Testis (tissue), 3 donors: ENCODE results near the gene DYTN. TPM values are rescaled to one million over a fixed set of nuclear protein-coding genes. Genes with fewer than 3 reads are reported as not detected.
"Not testable (repeated sequence)": the region's sequence is repeated elsewhere in the genome, so short reads cannot be mapped to it uniquely, and the experiment has no call there.

Source experiments
- DNase-seq: peaks from one replicate; pipeline ENCODE4 v3.0.0-alpha.2; 2019
- H3K27ac ChIP-seq, 2 donors: fragments of 200-600 bp; sonication (generic); one replicate each; pipeline ENCODE4 v1.5.1; 2019
- H3K27me3 ChIP-seq: fragments of 200-600 bp; sonication (generic); one replicate; pipeline ENCODE4 v1.5.1; 2019
- H3K36me3 ChIP-seq: fragments of 200-600 bp; sonication (generic); one replicate; pipeline ENCODE4 v1.5.1; 2017; ENCODE audit warnings: low read depth; ENCODE audit errors: missing control alignments
- H3K4me1 ChIP-seq: fragments of 200-600 bp; sonication (generic); one replicate; pipeline ENCODE4 v1.5.1; 2019
- H3K4me3 ChIP-seq, 2 donors: fragments of 200-600 bp; sonication (generic); one replicate each; pipeline ENCODE4 v1.5.1; 2017 to 2019
- H3K9me3 ChIP-seq: fragments of 200-600 bp; sonication (generic); one replicate; pipeline ENCODE4 v1.5.1; 2017
- CTCF ChIP-seq, 3 experiments: fragments of 450-650 bp in 2 of 3; fragments of 200-600 bp in 1 of 3; sonication (generic) in 1 of 3; IDR thresholded peaks; one replicate each; pipeline ENCODE4 v1.5.1; 2016 to 2019; ENCODE audit warnings: antibody characterized with exemption in 3 of 3, mild to moderate bottlenecking in 2 of 3, moderate library complexity in 1 of 3
- POLR2A ChIP-seq: fragments of 450-650 bp; IDR thresholded peaks from one replicate; pipeline ENCODE4 v1.6.1; 2017; ENCODE audit warnings: antibody characterized with exemption, mild to moderate bottlenecking, moderate library complexity
- WGBS, 2 donors: methylation state at CpG; one replicate each; pipeline ENCODE4 v1.1.5; 2018; 5-methylcytosine and 5-hydroxymethylcytosine counted together
- intact Hi-C: fragments of 100-400 bp; cut with DNase I; formaldehyde crosslinking; loops from one replicate; pipeline ENCODE4 v1.15.1; 2023; ENCODE audit warnings: low total_unique reads
- polyA plus RNA-seq: library from polyadenylated mRNA; stranded (reverse); fragments of 350-450 nt; fragmentation: Illumina TruSeq; extraction: RNeasy Lipid Tissue Mini Kit (QIAGEN cat#74804); gene quantifications from one replicate; pipeline ENCODE4 v1.2.3, GENCODE V29; 2014; ENCODE audit warnings: low read depth, low replicate concordance; ENCODE audit not compliant: insufficient read depth
- total RNA-seq, 2 donors: library from RNA; depleted of rRNA; stranded (reverse); fragments of >200 nt; gene quantifications; one replicate each; pipeline ENCODE4 v1.2.3, GENCODE V29; 2016

DYTN gene
- total and polyA plus RNA-seq, 3 donors from 2014 or later, result 0.19 to 3.1 TPM; not detected in 1

- 79 to 97% methylated on average over 3 of the region's 3 CpGs for WGBS, 2 donors
- H3K27me3 ChIP-seq, result no peaks in the 10 kb centered on the region
- no peaks in the 10 kb centered on the region for H3K9me3 ChIP-seq
- H3K27ac ChIP-seq, result no peak overlapping the region
- no peaks in the 10 kb centered on the region for H3K36me3 ChIP-seq
- H3K4me3 ChIP-seq, result no peak overlapping the region
- no peaks in the 10 kb centered on the region for H3K4me1 ChIP-seq
- no peak for TF ChIP-seq CTCF (IDR thresholded peaks at IDR 0.05)
- TF ChIP-seq POLR2A, result no peak
- intact Hi-C loops, result no loop called here
- no peak for DNase-seq
Measured at GRCh38 chr2:206716623-206717022, 1.6 kb downstream of the DYTN start.

- H3K27ac ChIP-seq, DNase-seq, H3K4me1 ChIP-seq, H3K9me3 ChIP-seq, H3K36me3 ChIP-seq, H3K27me3 ChIP-seq, intact Hi-C loops, H3K4me3 ChIP-seq: not testable (repeated sequence)
- 41 to 58% methylated on average over 4 of the region's 4 CpGs for WGBS, 2 donors
Measured at GRCh38 chr2:206715183-206715582, 3.0 kb downstream of the DYTN start.

GRCh38 chr2:206713746-206714145, 4.5 kb downstream of the DYTN start:
- Histone ChIP-seq H3K9me3 (no peaks in the 10 kb centered on the region), H3K27ac (no peak overlapping the region), H3K4me3 (no peak overlapping the region), H3K27me3 (no peaks in the 10 kb centered on the region), H3K4me1 (no peaks in the 10 kb centered on the region), H3K36me3 (no peaks in the 10 kb centered on the region)
- intact Hi-C loops, result no loop called here
- WGBS, 2 donors, result 62 to 67% methylated on average over 4 of the region's 4 CpGs
- TF ChIP-seq CTCF (IDR thresholded peaks at IDR 0.05) (no peak), POLR2A (no peak)
- DNase-seq, result no peak

- no peaks in the 10 kb centered on the region for H3K9me3 ChIP-seq
- intact Hi-C loops, result no loop called here
- H3K27me3 ChIP-seq, result no peaks in the 10 kb centered on the region
- H3K4me1 ChIP-seq, result no peaks in the 10 kb centered on the region
- H3K36me3 ChIP-seq, result no peaks in the 10 kb centered on the region
- no peak overlapping the region for H3K27ac ChIP-seq
- WGBS, 2 donors, result 69 to 70% methylated on average over 5 of the region's 5 CpGs
- TF ChIP-seq POLR2A, result no peak
- TF ChIP-seq CTCF (IDR thresholded peaks at IDR 0.05), result no peak
- DNase-seq, result no peak
- H3K4me3 ChIP-seq, result no peak overlapping the region
Measured at GRCh38 chr2:206708286-206708685, 9.9 kb downstream of the DYTN start.

GRCh38 chr2:206707164-206707701, 11.0 kb downstream of the DYTN start:
- WGBS, 2 donors, result 76 to 80% methylated on average over 10 of the region's 10 CpGs
- Histone ChIP-seq H3K9me3 (no peaks in the 10 kb centered on the region), H3K4me3 (no peak overlapping the region), H3K27ac (no peak overlapping the region), H3K4me1 (no peaks in the 10 kb centered on the region), H3K36me3 (no peaks in the 10 kb centered on the region), H3K27me3 (no peaks in the 10 kb centered on the region)
- intact Hi-C loops, result no loop called here
- no peak for TF ChIP-seq POLR2A
- TF ChIP-seq CTCF (IDR thresholded peaks at IDR 0.05), result no peak
- no peak for DNase-seq
